ENCODE measurements around the gene ZNF277.

The ZNF277 gene

GRCh38 chr7:112215787-112216186 is 9.3 kb downstream of the ZNF277 start:
- no peak overlapping the region for H3K4me3 ChIP-seq (ENCODE audit: low read length)
- no peak overlapping the region for H3K27ac ChIP-seq (ENCODE audit: low read depth, low read length)
- TF ChIP-seq EZH2phosphoT487 (IDR thresholded peaks at IDR 0.05; ENCODE audit: borderline replicate concordance, low read length) (no peak), CTCF (IDR thresholded peaks at IDR 0.05; ENCODE audit: low read depth, low read length, poor library complexity, severe bottlenecking) (no peak)
- no peaks in the 10 kb centered on the region for H3K36me3 ChIP-seq (ENCODE audit: control insufficient read depth, low read length)
- H3K4me2 ChIP-seq (ENCODE audit: low read length), result no peak overlapping the region
- no peaks in the 10 kb centered on the region for H3K9me3 ChIP-seq (ENCODE audit: control insufficient read depth, insufficient read depth, low read length)
- no peaks in the 10 kb centered on the region for H3F3A ChIP-seq (ENCODE audit: control insufficient read depth, insufficient read depth)
- H3K79me2 ChIP-seq (ENCODE audit: control insufficient read depth, low read length), result peaks cover 56% of the 10 kb centered on the region
- no peaks in the 10 kb centered on the region for H3K27me3 ChIP-seq (ENCODE audit: control insufficient read depth, low read length)
- H3K9me2 ChIP-seq (replicated peaks; ENCODE audit: control insufficient read depth, low read length), result no peaks in the 10 kb centered on the region
- peaks cover 10% of the 10 kb centered on the region; the same call in 1 of the 2 replicates for H4K20me1 ChIP-seq (ENCODE audit: control insufficient read depth, insufficient read depth, low read depth, low read length)
- H3K4me1 ChIP-seq (ENCODE audit: control insufficient read depth, low read length), result no peaks in the 10 kb centered on the region

- peaks cover 44% of the 10 kb centered on the region for H3K79me2 ChIP-seq (ENCODE audit: control insufficient read depth, low read length)
- H3K9me3 ChIP-seq (ENCODE audit: control insufficient read depth, insufficient read depth, low read length), result no peaks in the 10 kb centered on the region
- no peaks in the 10 kb centered on the region for H3F3A ChIP-seq (ENCODE audit: control insufficient read depth, insufficient read depth)
- H3K4me2 ChIP-seq (ENCODE audit: low read length), result no peak overlapping the region
- no peak overlapping the region for H3K4me3 ChIP-seq (ENCODE audit: low read length)
- H3K9me2 ChIP-seq (replicated peaks; ENCODE audit: control insufficient read depth, low read length), result no peaks in the 10 kb centered on the region
- TF ChIP-seq CTCF (IDR thresholded peaks at IDR 0.05; ENCODE audit: low read depth, low read length, poor library complexity, severe bottlenecking) (no peak), EZH2phosphoT487 (IDR thresholded peaks at IDR 0.05; ENCODE audit: borderline replicate concordance, low read length) (no peak)
- no peaks in the 10 kb centered on the region for H3K4me1 ChIP-seq (ENCODE audit: control insufficient read depth, low read length)
- no peaks in the 10 kb centered on the region for H4K20me1 ChIP-seq (ENCODE audit: control insufficient read depth, insufficient read depth, low read depth, low read length)
- H3K27ac ChIP-seq (ENCODE audit: low read depth, low read length), result no peak overlapping the region
- no peaks in the 10 kb centered on the region for H3K27me3 ChIP-seq (ENCODE audit: control insufficient read depth, low read length)
- H3K36me3 ChIP-seq (ENCODE audit: control insufficient read depth, low read length), result no peaks in the 10 kb centered on the region
Measured at GRCh38 chr7:112220877-112221434, 14.5 kb downstream of the ZNF277 start.

GRCh38 chr7:112223310-112223709 is 16.8 kb downstream of the ZNF277 start:
- Histone ChIP-seq H4K20me1 (ENCODE audit: control insufficient read depth, insufficient read depth, low read depth, low read length) (no peaks in the 10 kb centered on the region), H3K79me2 (ENCODE audit: control insufficient read depth, low read length) (peaks cover 45% of the 10 kb centered on the region), H3K27me3 (ENCODE audit: control insufficient read depth, low read length) (no peaks in the 10 kb centered on the region), H3K4me3 (ENCODE audit: low read length) (no peak overlapping the region), H3K27ac (ENCODE audit: low read depth, low read length) (no peak overlapping the region), H3K4me2 (ENCODE audit: low read length) (no peak overlapping the region), H3K9me3 (ENCODE audit: control insufficient read depth, insufficient read depth, low read length) (no peaks in the 10 kb centered on the region), H3K36me3 (ENCODE audit: control insufficient read depth, low read length) (no peaks in the 10 kb centered on the region), H3K4me1 (ENCODE audit: control insufficient read depth, low read length) (no peaks in the 10 kb centered on the region), H3F3A (ENCODE audit: control insufficient read depth, insufficient read depth) (no peaks in the 10 kb centered on the region), H3K9me2 (replicated peaks; ENCODE audit: control insufficient read depth, low read length) (no peaks in the 10 kb centered on the region)
- TF ChIP-seq CTCF (IDR thresholded peaks at IDR 0.05; ENCODE audit: low read depth, low read length, poor library complexity, severe bottlenecking) (no peak), EZH2phosphoT487 (IDR thresholded peaks at IDR 0.05; ENCODE audit: borderline replicate concordance, low read length) (no peak)

Data from DOHH2 (cell line).